GM23338 (cell line): ENCODE data around the gene DNAJC4.

Experiments used
- CREB1 ChIP-seq: fragments of 250-450 bp; sonication (Bioruptor Pico); IDR thresholded peaks from 2 replicates; pipeline ENCODE4 v1.5.0; 2020; ENCODE audit warnings: low read depth, mild to moderate bottlenecking, moderate library complexity
- CTCF ChIP-seq, 2 experiments: fragments of 200-600 bp in 1 of 2; sonication (generic) in 1 of 2; conservative IDR thresholded peaks; 2 replicates each; pipeline versions ENCODE4 v1.5.1 to v1.6.1; 2016 to 2017; ENCODE audit warnings: antibody characterized with exemption in 2 of 2, low read depth in 2 of 2, mild to moderate bottlenecking in 2 of 2, moderate library complexity in 1 of 2
- ETS1 ChIP-seq: IDR thresholded peaks from 2 replicates; pipeline ENCODE4 v1.6.1; 2016; ENCODE audit warnings: antibody characterized with exemption
- EZH2 ChIP-seq: fragments of 200-600 bp; sonication (generic); IDR thresholded peaks from one replicate; pipeline ENCODE4 v1.8.0; 2017; ENCODE audit warnings: antibody characterized with exemption, mild to moderate bottlenecking, low read depth; ENCODE audit not compliant: unreplicated experiment
- EZH2phosphoT487 ChIP-seq: fragments of 200-600 bp; sonication (generic); IDR thresholded peaks from one replicate; pipeline ENCODE4 v1.8.1; 2018; ENCODE audit warnings: antibody characterized with exemption; ENCODE audit not compliant: unreplicated experiment
- JUNB ChIP-seq: IDR thresholded peaks from one replicate; pipeline ENCODE4 v1.6.1; 2016; ENCODE audit warnings: antibody characterized with exemption; ENCODE audit not compliant: unreplicated experiment
- NANOG ChIP-seq: IDR thresholded peaks from 2 replicates; pipeline ENCODE4 v1.6.1; 2016; ENCODE audit warnings: antibody characterized with exemption, borderline replicate concordance
- POLR2AphosphoS5 ChIP-seq: IDR thresholded peaks from 2 replicates; pipeline ENCODE4 v1.6.1; 2016; ENCODE audit warnings: antibody characterized with exemption, low read depth
- STAT1 ChIP-seq: IDR thresholded peaks from one replicate; pipeline ENCODE4 v1.6.1; 2016; ENCODE audit warnings: antibody characterized with exemption; ENCODE audit not compliant: unreplicated experiment
- ZNF114 ChIP-seq: fragments of 250-450 bp; sonication (Bioruptor Pico); IDR thresholded peaks from 2 replicates; pipeline ENCODE4 v1.5.0; 2020; ENCODE audit warnings: mild to moderate bottlenecking, moderate library complexity
- ZNF331 ChIP-seq: fragments of 250-450 bp; sonication (Bioruptor Pico); IDR thresholded peaks from 2 replicates; pipeline ENCODE4 v1.5.0; 2020; ENCODE audit warnings: low read depth, mild to moderate bottlenecking, moderate library complexity
- TF ChIP-seq, protein P1 (sequence below): IDR thresholded peaks from one replicate; pipeline ENCODE4 v1.6.1; 2018; ENCODE audit warnings: antibody characterized with exemption; ENCODE audit not compliant: unreplicated experiment
- TF ChIP-seq, protein P2 (sequence below): fragments of 250-450 bp; sonication (Bioruptor Pico); IDR thresholded peaks from 2 replicates; pipeline ENCODE4 v1.5.0; 2020; ENCODE audit warnings: mild to moderate bottlenecking, moderate library complexity

DNA sequence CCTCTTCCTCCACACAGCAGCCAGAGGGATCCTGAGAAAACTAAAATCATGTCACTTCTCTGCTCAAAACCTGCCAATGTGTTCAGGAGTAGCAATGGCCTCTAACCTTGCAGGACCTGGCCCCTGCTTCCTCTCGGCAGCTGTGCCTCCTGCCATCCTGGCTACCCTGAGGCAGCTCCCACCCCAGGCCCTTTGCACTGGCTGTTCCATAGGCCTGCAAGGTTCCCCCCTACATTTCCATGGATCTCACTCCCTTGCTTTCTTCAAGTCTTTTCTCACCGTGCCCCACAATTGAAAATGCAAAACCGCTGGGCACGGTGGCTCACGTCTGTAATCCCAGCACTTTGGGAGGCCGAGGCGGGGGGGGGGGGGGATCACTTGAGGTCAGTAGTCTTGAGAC, 46.5 kb upstream of the DNAJC4 start:
- no peak for TF ChIP-seq POLR2AphosphoS5
- TF ChIP-seq EZH2 = no peak
- TF ChIP-seq, protein P1, sequence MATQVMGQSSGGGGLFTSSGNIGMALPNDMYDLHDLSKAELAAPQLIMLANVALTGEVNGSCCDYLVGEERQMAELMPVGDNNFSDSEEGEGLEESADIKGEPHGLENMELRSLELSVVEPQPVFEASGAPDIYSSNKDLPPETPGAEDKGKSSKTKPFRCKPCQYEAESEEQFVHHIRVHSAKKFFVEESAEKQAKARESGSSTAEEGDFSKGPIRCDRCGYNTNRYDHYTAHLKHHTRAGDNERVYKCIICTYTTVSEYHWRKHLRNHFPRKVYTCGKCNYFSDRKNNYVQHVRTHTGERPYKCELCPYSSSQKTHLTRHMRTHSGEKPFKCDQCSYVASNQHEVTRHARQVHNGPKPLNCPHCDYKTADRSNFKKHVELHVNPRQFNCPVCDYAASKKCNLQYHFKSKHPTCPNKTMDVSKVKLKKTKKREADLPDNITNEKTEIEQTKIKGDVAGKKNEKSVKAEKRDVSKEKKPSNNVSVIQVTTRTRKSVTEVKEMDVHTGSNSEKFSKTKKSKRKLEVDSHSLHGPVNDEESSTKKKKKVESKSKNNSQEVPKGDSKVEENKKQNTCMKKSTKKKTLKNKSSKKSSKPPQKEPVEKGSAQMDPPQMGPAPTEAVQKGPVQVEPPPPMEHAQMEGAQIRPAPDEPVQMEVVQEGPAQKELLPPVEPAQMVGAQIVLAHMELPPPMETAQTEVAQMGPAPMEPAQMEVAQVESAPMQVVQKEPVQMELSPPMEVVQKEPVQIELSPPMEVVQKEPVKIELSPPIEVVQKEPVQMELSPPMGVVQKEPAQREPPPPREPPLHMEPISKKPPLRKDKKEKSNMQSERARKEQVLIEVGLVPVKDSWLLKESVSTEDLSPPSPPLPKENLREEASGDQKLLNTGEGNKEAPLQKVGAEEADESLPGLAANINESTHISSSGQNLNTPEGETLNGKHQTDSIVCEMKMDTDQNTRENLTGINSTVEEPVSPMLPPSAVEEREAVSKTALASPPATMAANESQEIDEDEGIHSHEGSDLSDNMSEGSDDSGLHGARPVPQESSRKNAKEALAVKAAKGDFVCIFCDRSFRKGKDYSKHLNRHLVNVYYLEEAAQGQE = no peak
- no peak for TF ChIP-seq CTCF (conservative IDR thresholded peaks at IDR 0.05; ENCODE audit: low read depth in 2 of 2)
- no peak for TF ChIP-seq ZNF114
- no peak for TF ChIP-seq EZH2phosphoT487
- no peak for TF ChIP-seq ZNF331 (CRISPR knock-in tag)
- TF ChIP-seq CREB1 = no peak
- TF ChIP-seq ETS1 = no peak
- TF ChIP-seq, protein P2, sequence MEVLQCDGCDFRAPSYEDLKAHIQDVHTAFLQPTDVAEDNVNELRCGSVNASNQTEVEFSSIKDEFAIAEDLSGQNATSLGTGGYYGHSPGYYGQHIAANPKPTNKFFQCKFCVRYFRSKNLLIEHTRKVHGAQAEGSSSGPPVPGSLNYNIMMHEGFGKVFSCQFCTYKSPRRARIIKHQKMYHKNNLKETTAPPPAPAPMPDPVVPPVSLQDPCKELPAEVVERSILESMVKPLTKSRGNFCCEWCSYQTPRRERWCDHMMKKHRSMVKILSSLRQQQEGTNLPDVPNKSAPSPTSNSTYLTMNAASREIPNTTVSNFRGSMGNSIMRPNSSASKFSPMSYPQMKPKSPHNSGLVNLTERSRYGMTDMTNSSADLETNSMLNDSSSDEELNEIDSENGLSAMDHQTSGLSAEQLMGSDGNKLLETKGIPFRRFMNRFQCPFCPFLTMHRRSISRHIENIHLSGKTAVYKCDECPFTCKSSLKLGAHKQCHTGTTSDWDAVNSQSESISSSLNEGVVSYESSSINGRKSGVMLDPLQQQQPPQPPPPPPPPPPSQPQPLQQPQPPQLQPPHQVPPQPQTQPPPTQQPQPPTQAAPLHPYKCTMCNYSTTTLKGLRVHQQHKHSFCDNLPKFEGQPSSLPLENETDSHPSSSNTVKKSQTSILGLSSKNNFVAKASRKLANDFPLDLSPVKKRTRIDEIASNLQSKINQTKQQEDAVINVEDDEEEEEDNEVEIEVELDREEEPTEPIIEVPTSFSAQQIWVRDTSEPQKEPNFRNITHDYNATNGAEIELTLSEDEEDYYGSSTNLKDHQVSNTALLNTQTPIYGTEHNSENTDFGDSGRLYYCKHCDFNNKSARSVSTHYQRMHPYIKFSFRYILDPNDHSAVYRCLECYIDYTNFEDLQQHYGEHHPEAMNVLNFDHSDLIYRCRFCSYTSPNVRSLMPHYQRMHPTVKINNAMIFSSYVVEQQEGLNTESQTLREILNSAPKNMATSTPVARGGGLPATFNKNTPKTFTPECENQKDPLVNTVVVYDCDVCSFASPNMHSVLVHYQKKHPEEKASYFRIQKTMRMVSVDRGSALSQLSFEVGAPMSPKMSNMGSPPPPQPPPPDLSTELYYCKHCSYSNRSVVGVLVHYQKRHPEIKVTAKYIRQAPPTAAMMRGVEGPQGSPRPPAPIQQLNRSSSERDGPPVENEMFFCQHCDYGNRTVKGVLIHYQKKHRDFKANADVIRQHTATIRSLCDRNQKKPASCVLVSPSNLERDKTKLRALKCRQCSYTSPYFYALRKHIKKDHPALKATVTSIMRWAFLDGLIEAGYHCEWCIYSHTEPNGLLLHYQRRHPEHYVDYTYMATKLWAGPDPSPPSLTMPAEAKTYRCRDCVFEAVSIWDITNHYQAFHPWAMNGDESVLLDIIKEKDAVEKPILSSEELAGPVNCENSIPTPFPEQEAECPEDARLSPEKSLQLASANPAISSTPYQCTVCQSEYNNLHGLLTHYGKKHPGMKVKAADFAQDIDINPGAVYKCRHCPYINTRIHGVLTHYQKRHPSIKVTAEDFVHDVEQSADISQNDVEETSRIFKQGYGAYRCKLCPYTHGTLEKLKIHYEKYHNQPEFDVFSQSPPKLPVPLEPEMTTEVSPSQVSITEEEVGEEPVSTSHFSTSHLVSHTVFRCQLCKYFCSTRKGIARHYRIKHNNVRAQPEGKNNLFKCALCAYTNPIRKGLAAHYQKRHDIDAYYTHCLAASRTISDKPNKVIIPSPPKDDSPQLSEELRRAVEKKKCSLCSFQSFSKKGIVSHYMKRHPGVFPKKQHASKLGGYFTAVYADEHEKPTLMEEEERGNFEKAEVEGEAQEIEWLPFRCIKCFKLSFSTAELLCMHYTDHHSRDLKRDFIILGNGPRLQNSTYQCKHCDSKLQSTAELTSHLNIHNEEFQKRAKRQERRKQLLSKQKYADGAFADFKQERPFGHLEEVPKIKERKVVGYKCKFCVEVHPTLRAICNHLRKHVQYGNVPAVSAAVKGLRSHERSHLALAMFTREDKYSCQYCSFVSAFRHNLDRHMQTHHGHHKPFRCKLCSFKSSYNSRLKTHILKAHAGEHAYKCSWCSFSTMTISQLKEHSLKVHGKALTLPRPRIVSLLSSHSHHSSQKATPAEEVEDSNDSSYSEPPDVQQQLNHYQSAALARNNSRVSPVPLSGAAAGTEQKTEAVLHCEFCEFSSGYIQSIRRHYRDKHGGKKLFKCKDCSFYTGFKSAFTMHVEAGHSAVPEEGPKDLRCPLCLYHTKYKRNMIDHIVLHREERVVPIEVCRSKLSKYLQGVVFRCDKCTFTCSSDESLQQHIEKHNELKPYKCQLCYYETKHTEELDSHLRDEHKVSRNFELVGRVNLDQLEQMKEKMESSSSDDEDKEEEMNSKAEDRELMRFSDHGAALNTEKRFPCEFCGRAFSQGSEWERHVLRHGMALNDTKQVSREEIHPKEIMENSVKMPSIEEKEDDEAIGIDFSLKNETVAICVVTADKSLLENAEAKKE = no peak
- TF ChIP-seq JUNB = no peak
- TF ChIP-seq NANOG = no peak
- TF ChIP-seq STAT1 = no peak
